Endothelial cell of umbilical vein (primary cell): Measurements from ENCODE around the gene EDC4. TPM values are rescaled to one million over a fixed set of nuclear protein-coding genes. Genes with fewer than 3 reads are reported as not detected.

ENCODE experiments used
- BruUV-seq: library from RNA; stranded (reverse); fragments of 400-500 nt; replicated peaks from 2 replicates; lab custom pipeline; 2021; lab: Mats Ljungman, UMichigan
- CTCF ChIA-PET: fragments of 300-600, 350-600 bp; sonication (Branson Sonifier 250); formaldehyde crosslinking; loops from one replicate; lab custom pipeline; 2021; ENCODE audit warnings: antibody characterized with exemption, inconsistent platforms; lab: Charles Lee
- POLR2A ChIA-PET: fragments of 300-600, 350-600 bp; sonication (Branson Sonifier 250); formaldehyde crosslinking; loops from one replicate; lab custom pipeline; 2021; ENCODE audit warnings: antibody characterized with exemption, inconsistent platforms; lab: Charles Lee
- DNase-seq: peaks from one replicate; pipeline ENCODE4 v3.0.0-alpha.2; 2011; ENCODE audit warnings: low read depth, low spot score
- FAIRE-seq: peaks from 2 replicates; lab custom pipeline; 2011; peaks lifted over from hg19 to GRCh38; lab: Jason Lieb, UNC
- H2AFZ ChIP-seq: 2 replicates; pipeline ENCODE4 v1.6.0; 2012; ENCODE audit warnings: low read depth, low read length, control low read depth, inconsistent platforms
- H3K27ac ChIP-seq: 2 replicates; pipeline ENCODE4 v1.5.1; 2011; ENCODE audit warnings: low read depth, mild to moderate bottlenecking, control low read depth, low read length, moderate library complexity; ENCODE audit not compliant: insufficient read depth
- H3K27me3 ChIP-seq, 2 experiments: 2 replicates each; pipeline versions ENCODE4 v1.6.0 to v1.6.1; 2011; ENCODE audit warnings: low read length in 2 of 2, mixed read lengths in 1 of 2; ENCODE audit not compliant: control insufficient read depth in 2 of 2, insufficient read depth in 2 of 2
- H3K36me3 ChIP-seq, 2 experiments: 2 replicates in 1 of 2; 3 replicates in 1 of 2; pipeline ENCODE4 v1.5.1; 2011; ENCODE audit warnings: low read length in 2 of 2, mild to moderate bottlenecking in 1 of 2, moderate library complexity in 1 of 2; ENCODE audit not compliant: control insufficient read depth in 2 of 2, insufficient read depth in 2 of 2; ENCODE audit errors: extremely low read depth in 1 of 2
- H3K4me1 ChIP-seq: 3 replicates; pipeline ENCODE4 v1.5.1; 2011; ENCODE audit warnings: mild to moderate bottlenecking, low read length; ENCODE audit not compliant: control insufficient read depth, insufficient read depth; ENCODE audit errors: extremely low read depth
- H3K4me2 ChIP-seq: 2 replicates; pipeline ENCODE4 v1.6.1; 2011; ENCODE audit warnings: low read length, control low read depth, mixed read lengths; ENCODE audit not compliant: insufficient read depth
- H3K4me3 ChIP-seq, 3 experiments: fragments of 200-600 bp in 1 of 3; sonication (generic), shearing (Covaris generic) in 1 of 3; replicated peaks in 1 of 3; 2 replicates each; pipeline ENCODE4 v1.5.1; 2011 to 2016; ENCODE audit warnings: control low read depth in 3 of 3, low read length in 3 of 3, mild to moderate bottlenecking in 2 of 3, inconsistent platforms in 1 of 3, low read depth in 1 of 3, moderate library complexity in 1 of 3; ENCODE audit not compliant: insufficient read depth in 1 of 3
- H3K79me2 ChIP-seq: 2 replicates; pipeline ENCODE4 v1.6.0; 2012; ENCODE audit warnings: low read length, inconsistent platforms; ENCODE audit not compliant: control insufficient read depth, insufficient read depth
- H3K9ac ChIP-seq: replicated peaks from 2 replicates; pipeline ENCODE3; 2011; ENCODE audit warnings: low read length, control low read depth; ENCODE audit not compliant: insufficient read depth; ENCODE audit errors: extremely low read depth
- H3K9me1 ChIP-seq: replicated peaks from 3 replicates; pipeline ENCODE4 v1.6.0; 2011; ENCODE audit warnings: mild to moderate bottlenecking, low read length; ENCODE audit not compliant: control insufficient read depth, insufficient read depth; ENCODE audit errors: extremely low read depth
- H3K9me3 ChIP-seq: replicated peaks from 2 replicates; pipeline ENCODE4 v1.5.1; 2012; ENCODE audit warnings: low read length, inconsistent platforms; ENCODE audit not compliant: control insufficient read depth, insufficient read depth
- H4K20me1 ChIP-seq: replicated peaks from 2 replicates; pipeline ENCODE3; 2011; ENCODE audit warnings: mild to moderate bottlenecking, low read length; ENCODE audit not compliant: control insufficient read depth, insufficient read depth; ENCODE audit errors: extremely low read depth
- EZH2 ChIP-seq: IDR thresholded peaks from 2 replicates; pipeline ENCODE4 v1.6.1; 2012; ENCODE audit warnings: borderline replicate concordance, low read depth, mild to moderate bottlenecking, moderate library complexity, low read length, inconsistent platforms; ENCODE audit not compliant: severe bottlenecking
- POLR2AphosphoS5 ChIP-seq: IDR thresholded peaks from 2 replicates; pipeline ENCODE4 v1.6.1; 2012; ENCODE audit warnings: low read depth, mild to moderate bottlenecking, control low read depth, low read length, moderate library complexity; ENCODE audit not compliant: insufficient read depth
- dilution Hi-C: fragments of 300-500 bp; cut with MboI; formaldehyde crosslinking; loops from one replicate; pipeline ENCODE4 v1.15.0; 2019; ENCODE audit warnings: low sequenced_read_pairs; ENCODE audit not compliant: extremely low pct_ligation_motif_present
- intact Hi-C: fragments of 100-400 bp; cut with micrococcal nuclease; formaldehyde crosslinking; loops from one replicate; pipeline ENCODE4 v1.10.0; 2022
- polyA plus RNA-seq, 4 experiments: library from polyadenylated mRNA; depleted of rRNA in 3 of 4; stranded (reverse) in 3 of 4; unstranded in 1 of 4; fragments of >200 nt; gene quantifications; 2 replicates each; pipeline versions ENCODE4 v1.2.1 to v1.2.3, GENCODE V29; 2011 to 2012; ENCODE audit warnings: missing spikeins in 1 of 4
- total RNA-seq: library from RNA; stranded (reverse); gene quantifications from 2 replicates; pipeline ENCODE4 v1.2.3, GENCODE V29; 2021

The EDC4 gene
- total and polyA plus RNA-seq, 2 donors (not counting 3 experiments of a cell fraction or from before 2014, with no cell fraction given) = 57.5 to 81.2 TPM

DNA sequence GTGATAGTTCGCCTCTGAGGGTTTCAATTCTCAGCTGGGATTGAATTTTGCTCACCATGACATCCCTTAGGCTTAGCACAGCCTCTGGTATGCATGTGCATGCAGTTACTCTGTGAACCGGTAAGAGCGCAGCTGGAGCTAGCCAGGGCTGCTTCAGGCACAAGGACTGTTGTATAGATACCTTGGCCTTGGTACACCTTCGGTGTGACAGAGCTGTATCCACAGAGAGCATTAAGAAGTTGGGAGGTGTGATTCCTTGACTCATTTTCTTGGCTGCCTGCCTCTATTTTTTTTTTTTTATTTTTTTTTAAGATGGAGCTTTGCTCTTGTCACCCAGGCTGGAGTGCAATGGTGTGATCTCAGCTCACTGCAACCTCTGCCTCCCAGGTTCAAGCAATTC is 28.4 kb upstream of the EDC4 start:
- Histone ChIP-seq H4K20me1 (peaks cover 3% of the 10 kb centered on the region), H3K27ac (no peak overlapping the region), H3K9me1 (no peaks in the 10 kb centered on the region), H3K36me3 (peaks cover 0 to 3% of the 10 kb centered on the region in 2 experiments), H3K4me1 (peaks cover 32% of the 10 kb centered on the region), H3K79me2 (peaks cover 48% of the 10 kb centered on the region), H3K27me3 (no peaks in the 10 kb centered on the region), H2AFZ (no peak overlapping the region), H3K9ac (no peak overlapping the region), H3K4me3 (no peak overlapping the region), H3K9me3 (no peaks in the 10 kb centered on the region), H3K4me2 (peak overlapping the region; percentile 54)
- BruUV-seq = no TSS peak
- FAIRE-seq = no peak
- DNase-seq = no peak
- dilution Hi-C loops = no loop called here
- TF ChIP-seq EZH2 = no peak
- intact Hi-C loops = no loop called here
- ChIA-PET CTCF (interaction anchor here (0.7 to 4.6 kb wide), 7 partner anchors 11 to 171 kb away, joined by 3 to 32 read pairs (median 3); no protein-coding TSS in a partner anchor), POLR2A (no interaction called here)

DNA sequence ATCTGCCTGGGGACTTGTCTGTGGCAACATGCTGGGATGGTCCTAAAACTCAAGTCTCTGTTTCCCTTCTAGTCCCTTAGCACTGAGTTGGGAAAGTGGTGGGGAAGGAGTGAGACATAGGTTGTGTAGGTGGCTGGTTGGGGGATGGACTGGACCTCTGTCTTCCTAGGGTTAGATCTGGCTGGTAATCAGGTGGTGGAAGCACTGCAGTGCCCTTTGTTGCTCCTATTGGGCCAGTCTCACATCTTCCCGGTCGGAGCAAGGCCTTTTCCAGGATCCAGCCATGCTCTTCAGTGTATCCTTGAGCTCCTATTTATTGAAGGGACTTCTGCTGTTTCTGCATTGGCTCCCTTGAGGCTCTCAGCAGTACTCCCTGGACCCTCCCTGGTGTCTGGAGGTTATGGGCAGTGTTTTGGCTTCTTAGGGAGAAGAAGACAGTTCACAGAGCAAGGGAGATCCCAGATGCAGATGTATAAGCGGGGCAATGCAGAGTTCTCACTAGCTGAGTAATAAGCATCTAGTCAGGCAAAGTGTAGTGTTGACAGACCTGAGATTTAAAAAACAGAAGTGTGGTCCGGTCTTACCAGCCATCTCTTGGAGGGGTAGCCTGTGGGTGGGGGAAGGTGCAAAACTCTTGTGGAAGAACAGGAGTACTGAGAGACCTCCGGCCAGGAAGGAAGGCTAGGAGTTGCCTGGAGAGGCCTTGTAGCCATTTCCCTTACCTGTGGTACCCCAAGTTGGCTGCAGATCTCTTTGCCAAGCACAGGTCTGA is 27.4 kb upstream of the EDC4 start:
- peak overlapping the region in 1 of 3 experiments; percentile 53 for H3K4me3 ChIP-seq
- H3K4me1 ChIP-seq = peaks cover 32% of the 10 kb centered on the region
- DNase-seq (no peak), FAIRE-seq (no peak)
- peak overlapping the region; percentile 79 for H3K4me2 ChIP-seq
- H4K20me1 ChIP-seq = peaks cover 3% of the 10 kb centered on the region
- H3K9me1 ChIP-seq = no peaks in the 10 kb centered on the region
- peaks cover 0 to 3% of the 10 kb centered on the region in 2 experiments for H3K36me3 ChIP-seq
- no peak overlapping the region for H2AFZ ChIP-seq
- peaks cover 55% of the 10 kb centered on the region for H3K79me2 ChIP-seq
- peak overlapping the region; percentile 79 for H3K27ac ChIP-seq
- intact Hi-C loops = loop anchor here (1.0 to 2.0 kb wide), 4 partner anchors 12 to 173 kb away; partner anchors contain the start of genes EDC4 and PSKH1
- dilution Hi-C loops = no loop called here
- TSS peak; percentile 44 for BruUV-seq
- H3K9me3 ChIP-seq = no peaks in the 10 kb centered on the region
- ChIA-PET CTCF (interaction anchor here (0.7 to 4.6 kb wide), 10 partner anchors 12 to 177 kb away, joined by 3 to 32 read pairs (median 4); no protein-coding TSS in a partner anchor), POLR2A (interaction anchor here (1.6 kb wide), 1 partner anchor 32 kb away, joined by 4 read pairs; no protein-coding TSS in a partner anchor)
- TF ChIP-seq POLR2AphosphoS5 = no peak
- peak overlapping the region; percentile 93 for H3K9ac ChIP-seq
- no peaks in the 10 kb centered on the region for H3K27me3 ChIP-seq
